ENCODE measurements around the gene B4GALNT4.
A peak's percentile ranks its signal among the peaks of the same experiment; 100 is the strongest.
"Not testable (repeated sequence)": the region's sequence is repeated elsewhere in the genome, so short reads cannot be mapped to it uniquely, and the experiment has no call there.

The B4GALNT4 gene

DNA sequence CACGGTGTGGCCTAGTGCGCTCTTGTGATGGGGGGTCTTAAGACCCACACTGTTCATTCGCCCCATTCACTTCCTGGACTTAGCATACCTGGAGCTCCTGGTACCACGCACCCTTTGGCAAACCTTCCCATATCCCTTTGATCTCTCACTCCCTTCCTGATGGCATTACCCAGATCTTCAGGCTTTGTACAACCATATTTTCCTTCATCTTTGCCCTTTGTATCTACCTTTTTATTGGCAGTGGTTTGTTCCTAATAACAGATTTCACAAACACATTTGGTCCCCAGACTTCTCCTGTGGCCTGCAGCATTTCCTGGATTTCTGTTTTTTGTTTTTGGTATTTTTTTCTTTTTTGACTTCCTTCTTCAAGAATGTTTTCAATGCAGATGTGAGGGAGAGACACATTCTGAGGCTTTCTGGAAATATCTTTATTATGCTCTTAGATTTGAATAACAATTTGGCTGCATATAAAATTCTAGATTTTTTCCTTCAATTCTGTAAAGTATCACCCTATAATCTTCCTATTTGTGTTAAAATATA, 32.6 kb upstream of the B4GALNT4 start:
- DNase-seq: no peak

DNA sequence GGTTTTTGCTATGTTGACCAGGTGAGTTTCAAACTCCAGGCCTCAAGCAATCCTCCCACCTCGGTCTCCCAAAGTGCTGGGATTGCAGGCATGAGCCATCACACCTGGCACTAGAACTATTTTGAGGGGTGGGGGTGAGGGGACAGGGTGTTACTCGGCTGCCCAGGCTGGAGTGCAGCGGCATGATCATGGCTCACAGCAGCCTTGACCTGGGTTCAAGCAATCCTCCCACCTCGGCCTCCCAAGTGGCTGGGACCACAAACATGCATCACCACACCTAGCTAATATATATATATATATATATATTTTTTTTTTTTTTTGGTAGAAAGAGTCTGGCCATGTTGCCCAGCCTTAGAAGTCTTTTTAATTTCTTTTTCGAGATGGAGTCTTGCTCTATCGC, 31.6 kb upstream of the B4GALNT4 start:
- no peak for DNase-seq

DNA sequence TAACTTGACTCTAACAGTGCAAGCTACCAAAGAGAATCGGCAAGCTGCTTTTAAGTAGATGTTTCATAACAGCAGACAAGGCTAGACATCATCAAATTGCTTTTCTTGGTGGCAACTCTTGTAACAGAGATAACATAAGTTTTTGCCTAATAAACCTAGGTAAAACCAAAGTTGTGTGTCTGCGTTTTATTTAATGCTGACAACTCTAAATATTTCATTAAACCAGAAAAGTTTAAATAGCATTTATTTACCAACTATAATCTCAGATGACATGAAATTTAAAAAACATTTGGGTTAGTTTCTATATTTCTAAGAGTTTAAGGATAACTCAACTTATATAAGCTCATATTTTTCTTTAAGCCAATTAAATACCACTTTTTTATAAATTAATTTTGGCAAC, 29.3 kb upstream of the B4GALNT4 start:
- no peak for DNase-seq

DNA sequence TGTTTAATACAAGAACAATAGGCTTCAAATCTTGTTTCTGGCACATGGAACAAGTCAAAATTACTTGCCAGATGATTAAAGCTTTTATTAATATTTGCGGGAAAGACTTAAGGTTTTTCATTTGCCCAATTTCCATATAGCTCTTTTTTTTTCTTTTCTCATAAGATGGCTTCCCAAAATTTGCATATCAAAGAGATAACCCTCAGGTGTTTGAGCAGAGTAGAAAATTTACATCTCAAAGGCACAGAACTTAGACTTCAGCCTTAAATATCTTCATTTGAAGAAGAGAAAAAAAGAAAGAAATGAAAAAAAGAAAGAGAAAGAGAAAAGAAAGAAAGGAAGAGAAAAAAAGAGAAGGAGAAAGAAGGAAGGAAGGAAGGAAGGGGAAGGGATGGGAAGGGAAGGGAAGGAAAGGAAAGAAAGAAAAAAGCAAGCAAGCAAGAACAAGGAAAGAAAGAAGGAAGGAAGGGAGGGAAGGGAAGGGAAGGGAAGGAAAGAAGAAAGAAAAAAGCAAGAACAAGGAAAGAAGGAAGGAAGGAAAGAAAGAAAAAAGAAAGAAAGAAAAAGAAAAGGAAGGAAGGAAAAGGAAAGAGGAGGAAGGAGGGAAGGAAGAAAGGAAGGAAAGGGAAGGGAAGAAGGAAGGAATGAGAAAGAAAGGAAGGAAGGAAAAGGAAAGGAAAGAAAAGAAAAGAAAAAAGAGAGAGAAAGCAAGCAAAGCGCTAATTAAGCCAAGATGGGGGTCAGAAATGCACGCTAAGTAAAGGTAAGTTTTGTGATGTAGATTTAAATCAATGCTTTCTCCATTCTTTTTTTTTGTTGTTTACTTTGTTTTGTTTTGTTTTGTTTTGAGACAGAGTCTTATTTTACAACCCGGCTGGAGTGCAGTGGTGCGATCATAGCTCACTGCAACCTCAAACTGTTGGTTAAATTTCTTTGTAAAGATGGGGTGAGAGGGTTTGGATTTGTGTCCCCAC, 28.5 kb upstream of the B4GALNT4 start:
- no peak for DNase-seq

DNA sequence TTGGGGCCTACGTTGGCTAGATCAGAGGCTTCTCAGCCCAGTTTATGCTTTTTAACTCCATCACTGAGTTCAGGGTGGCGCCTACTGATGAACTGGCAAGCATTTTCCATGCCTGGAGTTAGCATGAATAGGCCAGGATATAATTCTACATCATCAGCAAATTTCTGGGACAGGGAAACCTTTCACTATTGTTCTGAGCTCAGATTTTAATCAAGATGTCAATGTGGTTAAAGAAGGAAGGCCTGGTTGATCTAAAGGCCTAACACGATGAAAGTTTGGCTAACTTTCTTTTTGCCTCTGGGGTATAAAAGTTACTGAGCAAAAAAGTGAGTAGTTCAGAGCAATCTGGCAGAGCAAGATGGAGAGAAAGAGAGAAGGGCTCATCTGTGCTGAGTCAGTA, 27.0 kb upstream of the B4GALNT4 start:
- no peak for DNase-seq

DNA sequence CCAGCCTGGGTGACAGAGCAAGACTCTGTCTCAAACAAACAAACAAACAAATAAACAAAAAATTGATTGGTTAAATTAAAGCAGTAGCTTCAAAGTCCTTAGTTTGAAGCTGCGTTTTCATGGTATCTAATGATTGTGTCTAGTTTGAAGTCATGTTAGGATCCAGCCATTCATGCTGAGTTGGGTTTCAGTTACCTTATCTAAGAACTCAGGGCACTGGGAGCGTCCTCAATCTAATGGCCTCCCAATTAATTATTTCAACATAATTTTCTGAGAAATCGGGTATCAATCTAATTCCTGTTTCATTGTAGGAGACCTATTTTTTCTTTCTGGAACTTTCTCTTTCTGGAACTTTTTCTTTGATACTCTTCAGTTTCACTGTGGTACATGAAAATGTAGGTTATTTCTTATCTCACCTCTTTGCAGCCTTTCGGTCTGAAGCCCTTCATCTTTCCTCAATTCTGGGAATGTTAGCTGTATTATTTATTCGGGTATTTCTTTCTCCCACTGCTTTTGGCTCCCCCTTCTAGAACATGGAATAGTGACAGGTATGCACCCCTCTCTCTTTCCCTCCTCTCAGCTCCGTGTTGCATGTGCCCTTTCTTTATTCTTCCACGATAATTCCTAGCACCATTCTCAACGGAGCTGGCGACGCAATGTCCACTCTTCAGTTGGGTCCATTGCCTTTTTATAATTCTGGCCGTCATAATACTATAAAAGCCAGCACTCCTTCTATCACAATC, 24.3 kb upstream of the B4GALNT4 start:
- no peak for DNase-seq

DNA sequence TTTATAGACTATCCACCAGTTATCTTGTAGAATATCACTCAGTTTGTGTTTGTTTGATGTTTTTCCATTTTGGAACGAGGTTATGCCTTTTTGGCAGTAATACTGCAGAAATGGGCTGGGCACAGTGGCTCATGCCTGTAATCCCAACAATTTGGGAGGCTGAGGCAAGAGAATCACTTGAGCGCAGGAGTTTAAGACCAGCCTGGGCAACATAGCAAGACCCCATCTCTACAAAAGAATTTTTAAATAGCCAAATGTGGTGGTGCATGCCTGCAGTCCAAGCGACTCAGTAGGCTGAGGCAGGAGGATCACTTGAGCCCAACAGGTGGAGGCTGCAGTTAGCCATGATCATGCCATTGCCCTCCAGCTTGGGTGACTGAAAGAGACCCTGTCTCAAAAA, 22.8 kb upstream of the B4GALNT4 start:
- DNase-seq: no peak

DNA sequence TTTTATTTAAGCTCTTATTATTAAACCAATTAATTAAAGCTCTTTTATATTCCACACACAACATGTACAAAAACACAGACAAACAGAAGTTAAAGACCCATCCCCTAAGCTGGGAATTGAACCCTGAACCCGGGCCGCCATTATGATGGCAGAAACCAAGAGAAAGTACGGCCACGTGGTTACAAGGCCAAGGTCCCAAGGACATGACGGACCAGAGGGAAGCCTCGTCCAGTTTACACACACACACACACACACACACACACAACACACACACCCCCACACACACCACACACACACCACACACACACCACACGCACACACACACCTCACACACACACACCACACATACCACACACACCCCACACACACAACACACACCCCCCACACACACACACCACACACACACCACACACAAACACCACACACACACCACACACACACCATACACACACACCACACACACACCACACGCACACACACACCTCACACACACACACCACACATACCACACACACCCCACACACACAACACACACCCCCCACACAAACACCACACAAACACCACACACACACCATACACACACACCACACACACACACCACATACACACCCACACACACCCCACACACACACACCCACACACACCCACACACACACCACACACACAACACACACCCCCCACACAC, 19.9 kb upstream of the B4GALNT4 start:
- DNase-seq: not testable (repeated sequence)

DNA sequence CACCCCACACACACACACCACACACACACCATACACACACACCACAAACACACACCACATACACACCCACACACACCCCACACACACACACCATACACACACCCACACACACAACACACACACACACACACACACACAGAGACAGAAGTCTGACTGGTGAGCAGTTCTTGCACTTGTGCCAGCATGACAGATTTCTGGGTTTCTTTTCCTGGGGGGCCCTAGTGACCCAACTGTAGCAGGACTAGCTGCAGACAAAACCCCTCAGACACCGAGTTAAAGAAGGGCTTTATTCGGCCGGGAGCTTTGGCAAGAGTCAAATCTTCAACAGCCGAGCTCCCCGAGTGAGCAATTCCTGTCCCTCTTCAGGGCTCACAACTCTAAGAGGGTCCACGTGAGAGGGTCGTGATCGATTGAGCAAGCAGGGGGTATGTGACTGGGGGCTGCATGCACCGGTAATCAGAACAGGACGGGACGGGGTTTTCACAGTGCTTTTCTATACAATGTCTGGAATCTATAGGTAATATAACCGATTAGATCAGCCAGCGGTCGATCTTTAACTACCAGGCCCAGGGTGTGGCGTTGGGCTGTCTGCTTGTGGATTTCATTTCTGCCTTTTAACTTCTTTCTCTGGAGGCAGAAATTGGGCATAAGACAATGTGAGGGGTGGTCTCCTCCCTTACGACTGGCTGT, 19.1 kb upstream of the B4GALNT4 start:
- not testable (repeated sequence) for DNase-seq

DNA sequence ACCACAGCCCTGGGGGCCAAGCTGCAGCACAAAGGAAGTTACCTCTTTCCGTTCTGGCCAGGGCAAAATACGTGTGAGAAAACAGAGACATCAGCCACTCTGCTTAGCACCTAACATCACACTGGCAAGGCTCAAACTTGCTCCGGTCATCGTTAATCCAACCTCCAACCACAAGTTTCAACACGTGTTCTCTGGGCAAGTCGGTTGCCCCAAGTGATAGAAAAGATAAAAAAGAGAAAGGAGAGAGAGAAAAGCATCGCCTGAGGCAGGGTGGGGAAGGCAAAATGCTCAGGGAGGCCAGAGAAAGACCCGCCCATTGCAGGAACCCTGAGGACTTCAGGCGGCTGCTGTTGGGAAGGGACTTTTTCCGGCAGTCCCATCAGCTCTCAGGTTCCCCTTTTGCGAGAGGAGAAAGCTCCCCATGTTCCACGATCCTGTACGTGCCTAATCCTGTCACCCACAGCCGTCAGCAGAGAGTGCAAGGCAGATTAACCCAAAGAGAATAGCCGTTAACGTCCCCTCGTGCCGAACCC, 18.5 kb upstream of the B4GALNT4 start:
- DNase-seq: no peak

DNA sequence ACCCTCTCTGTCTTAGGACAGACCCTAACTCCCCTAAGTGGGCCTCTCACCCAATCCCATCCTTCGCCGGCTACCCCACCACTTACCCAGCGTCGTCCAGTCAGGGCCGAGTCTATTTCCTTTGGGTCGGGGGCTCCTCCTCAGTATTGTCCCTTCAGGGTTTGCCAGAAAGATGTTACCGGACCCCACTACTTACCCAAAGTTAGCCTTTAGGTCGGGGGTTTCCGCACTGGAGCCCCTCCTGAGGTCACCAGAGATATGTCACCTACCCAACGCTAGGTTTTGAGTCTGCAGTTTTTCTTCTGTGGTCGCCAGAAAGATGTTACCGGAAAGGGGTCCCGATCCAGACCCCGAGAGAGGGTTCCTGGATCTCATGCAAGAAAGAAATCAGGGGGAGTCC, 17.9 kb upstream of the B4GALNT4 start:
- DNase-seq: no peak

DNA sequence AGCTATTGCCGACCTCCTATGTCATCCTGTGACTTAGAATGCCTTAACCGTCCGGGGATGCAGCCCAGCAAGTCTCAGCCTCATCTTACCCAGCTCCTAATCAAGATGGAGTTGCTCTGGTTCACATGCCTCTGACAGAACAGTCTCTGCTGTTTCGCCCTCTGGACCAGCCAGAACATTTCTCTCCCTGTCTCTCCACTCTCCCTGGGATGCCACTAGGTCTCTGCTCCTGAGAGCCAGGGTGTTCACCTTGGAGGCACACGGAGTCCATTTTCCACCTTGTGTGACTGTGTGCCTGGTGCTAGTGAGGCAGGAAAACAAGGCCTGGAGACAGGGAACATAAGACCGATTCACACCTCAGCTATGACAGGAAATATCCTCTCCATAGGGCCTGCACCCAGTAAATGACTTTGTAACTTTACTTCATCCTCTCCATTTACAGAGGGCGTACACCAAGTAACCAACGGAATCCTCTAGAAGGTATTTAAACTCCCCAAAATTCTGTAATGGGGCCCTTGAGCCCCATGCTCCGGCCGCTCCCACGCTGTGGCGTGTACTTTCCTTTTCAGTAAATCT, 16.8 kb upstream of the B4GALNT4 start:
- no peak for DNase-seq

DNA sequence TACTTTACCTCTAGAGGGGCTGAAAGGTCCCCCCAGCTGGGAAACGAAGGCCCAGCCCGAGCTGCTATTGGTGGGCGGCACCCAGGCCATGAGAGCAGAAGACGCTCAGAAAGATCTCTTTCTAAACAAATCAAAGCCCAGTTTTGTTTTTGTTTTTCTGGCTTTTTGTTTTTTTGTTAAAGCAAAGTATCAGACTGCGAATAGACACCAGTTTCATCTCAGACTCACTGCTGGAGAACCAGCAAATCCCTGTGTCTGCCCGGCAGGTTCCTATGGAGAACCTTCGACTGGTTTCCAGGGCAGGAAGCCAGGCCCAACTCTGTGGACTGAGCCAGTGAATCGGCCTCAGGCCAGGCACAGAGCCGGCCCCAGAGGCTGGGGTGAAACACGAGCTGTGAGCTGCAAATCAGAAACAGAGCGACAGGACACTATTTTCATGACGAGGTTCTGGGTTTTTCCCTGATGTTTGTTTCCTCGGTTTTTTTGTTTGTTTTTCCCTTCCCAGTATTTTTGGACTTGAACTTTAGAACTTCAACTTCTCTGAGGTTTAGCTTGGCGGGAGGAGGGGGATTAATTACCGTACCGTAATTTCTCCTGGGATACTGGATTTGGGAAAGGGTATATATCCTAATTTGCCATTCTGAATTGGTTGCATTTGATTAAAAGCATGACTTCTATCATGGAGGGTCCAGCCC, 16.0 kb upstream of the B4GALNT4 start:
- DNase-seq: no peak

DNA sequence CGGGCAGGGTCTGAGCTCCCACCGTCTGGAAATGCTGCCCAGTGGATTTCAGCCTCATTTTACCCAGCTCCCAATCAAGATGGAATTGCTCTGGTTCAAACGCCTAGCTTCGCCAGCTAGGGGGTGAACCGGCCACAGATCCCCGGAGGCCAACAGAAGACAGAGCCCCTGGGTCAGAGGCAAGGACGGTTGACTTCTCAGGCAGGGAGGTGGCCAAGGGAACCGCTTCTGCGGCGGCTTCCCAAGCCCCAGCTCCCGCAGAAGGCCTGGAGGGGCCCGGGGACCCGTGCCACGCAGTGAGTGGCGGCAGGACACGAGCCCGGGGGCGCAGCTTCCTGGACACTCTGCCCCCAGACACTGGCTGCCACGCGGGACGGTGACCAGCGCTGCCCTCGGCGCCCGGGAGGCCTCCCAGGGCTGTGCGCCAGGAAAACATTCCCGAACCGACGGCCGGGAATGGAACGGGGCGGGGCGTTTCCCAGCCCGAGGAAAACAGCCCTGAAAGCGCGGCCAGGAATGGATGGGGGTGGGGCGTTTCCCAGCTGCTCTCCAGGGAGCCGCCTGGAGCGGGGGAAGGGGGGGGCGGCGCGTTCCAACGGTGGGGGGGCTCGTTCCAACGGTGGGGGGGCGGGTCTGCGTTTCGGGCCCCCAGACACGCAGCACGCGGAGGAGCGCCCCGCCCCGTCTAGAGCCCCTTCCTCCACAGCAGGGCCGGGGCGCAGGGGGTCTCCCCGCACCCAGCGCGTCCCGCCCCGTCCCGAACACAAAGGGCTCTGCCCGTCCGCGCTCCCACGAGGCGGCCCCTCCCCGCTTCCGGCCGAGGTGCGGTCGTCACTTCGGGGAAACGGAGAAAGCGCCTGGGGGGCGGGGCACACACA, 13.5 kb upstream of the B4GALNT4 start:
- DNase-seq: peak; percentile 84

DNA sequence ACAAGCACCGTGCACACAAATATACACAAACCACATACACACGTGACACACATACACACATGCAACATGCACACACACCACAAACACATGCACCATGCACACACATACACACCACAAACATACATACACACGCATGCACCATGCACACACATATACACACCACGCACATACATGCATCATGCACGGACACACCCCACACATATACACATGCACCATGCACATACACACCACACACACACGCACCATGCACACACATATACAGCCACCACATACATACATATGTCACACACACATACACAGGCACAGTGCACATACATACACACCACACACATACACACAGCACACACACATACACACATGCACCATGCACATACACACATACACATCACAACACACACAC, 12.7 kb upstream of the B4GALNT4 start:
- no peak for DNase-seq

DNA sequence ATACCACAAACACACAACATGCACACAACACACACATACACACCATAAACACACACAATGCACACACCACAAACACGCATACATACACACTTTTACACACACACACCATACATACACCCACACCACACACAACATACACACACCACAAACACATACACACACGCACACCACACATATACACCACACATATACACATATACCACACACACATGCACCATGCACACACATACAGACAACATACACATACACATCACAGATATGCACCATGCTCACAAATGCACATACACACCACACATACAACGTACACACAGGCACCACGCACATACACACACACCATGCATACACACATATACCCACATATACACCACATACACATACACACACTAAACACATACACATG, 11.7 kb upstream of the B4GALNT4 start:
- no peak for DNase-seq

DNA sequence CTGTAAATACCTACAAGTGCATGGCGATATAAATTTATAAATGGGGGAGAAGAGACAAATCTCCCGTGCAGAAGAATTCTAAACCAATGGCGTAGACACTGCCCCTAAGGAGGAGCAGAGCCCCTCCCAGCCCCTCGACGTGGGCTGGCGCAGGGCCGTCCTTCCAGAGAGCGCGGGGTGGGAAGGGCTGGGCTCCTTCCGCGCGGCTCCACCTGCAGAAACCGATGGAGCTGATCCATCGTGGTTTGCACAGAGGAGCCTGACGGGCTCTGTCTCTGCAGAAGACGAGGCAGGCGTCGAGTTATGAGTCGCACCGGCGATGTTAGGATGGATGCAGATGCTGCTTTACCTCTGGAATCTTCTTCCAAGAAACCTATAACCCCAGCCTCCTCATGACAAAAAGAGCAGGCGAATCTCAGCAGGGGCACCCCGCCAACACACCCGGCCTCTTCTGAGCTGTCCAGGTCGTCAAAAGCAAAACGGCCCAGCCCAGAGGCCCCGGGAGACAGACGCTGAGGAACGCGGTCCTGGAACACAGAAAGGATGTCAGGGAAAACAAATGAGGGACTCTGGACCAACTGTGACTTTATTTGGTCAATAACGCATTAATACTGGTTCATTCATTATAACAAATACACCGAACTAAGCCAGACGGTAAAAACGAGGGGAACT, 11.0 kb upstream of the B4GALNT4 start:
- DNase-seq: no peak

DNA sequence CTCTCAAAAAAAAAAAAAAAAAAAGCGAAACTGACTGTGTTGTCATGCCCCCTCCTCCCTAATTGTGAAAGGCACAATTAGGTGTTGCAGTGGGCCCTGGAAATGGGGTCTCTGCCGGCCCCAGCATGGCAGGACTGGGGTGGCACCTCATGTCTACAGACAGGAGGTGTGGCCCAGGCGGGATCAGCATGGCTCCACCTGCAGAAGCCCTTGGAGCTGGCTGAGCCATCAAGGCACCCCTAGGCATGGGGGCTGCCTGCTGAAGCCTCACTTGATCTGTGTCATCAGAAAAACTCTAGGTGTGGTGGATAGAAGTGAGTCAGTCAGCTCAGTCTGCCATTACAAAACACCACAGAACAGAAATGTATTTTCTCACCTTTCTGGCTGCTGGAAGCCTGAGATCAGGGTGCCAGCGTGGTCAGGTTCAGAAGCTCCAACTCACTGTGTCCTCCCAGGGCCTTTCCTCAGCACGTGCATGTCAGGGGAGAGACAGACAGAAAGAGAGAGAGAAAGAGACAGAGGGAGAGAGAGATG, 10.1 kb upstream of the B4GALNT4 start:
- DNase-seq: peak; percentile 35

All from activated gamma-delta T cell treated with Interleukin-2 at 50 U/mL for 16 hours (primary cell).